ENCODE results near the gene ZNF692.

DNA sequence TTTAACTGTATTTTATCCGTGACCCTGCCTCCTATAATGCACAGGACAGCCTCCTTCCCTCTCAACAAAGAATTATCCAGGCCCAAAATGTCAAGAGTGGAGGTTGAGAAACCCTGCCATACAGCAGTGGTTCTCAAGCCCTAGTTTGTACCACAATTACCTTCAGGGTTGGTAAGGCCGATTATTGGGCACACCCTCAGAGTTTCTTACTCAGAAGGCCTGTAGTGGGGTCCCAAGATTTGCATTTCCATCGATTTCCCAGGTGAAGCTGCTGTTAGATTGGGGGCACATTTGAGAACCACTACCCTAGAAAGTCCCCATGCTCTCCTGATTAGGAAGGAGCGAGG lies 46.8 kb upstream of the ZNF692 start:
- TF ChIP-seq, protein P1, sequence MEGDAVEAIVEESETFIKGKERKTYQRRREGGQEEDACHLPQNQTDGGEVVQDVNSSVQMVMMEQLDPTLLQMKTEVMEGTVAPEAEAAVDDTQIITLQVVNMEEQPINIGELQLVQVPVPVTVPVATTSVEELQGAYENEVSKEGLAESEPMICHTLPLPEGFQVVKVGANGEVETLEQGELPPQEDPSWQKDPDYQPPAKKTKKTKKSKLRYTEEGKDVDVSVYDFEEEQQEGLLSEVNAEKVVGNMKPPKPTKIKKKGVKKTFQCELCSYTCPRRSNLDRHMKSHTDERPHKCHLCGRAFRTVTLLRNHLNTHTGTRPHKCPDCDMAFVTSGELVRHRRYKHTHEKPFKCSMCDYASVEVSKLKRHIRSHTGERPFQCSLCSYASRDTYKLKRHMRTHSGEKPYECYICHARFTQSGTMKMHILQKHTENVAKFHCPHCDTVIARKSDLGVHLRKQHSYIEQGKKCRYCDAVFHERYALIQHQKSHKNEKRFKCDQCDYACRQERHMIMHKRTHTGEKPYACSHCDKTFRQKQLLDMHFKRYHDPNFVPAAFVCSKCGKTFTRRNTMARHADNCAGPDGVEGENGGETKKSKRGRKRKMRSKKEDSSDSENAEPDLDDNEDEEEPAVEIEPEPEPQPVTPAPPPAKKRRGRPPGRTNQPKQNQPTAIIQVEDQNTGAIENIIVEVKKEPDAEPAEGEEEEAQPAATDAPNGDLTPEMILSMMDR (optimal IDR thresholded peaks at IDR 0.05 in 1 of 3, IDR thresholded peaks at IDR 0.05 in 1 of 3, conservative IDR thresholded peaks at IDR 0.05 in 1 of 3; ENCODE audit: extremely low read depth in 1 of 3, insufficient read depth in 2 of 3, low read length in 3 of 3): no peak
- no peak for TF ChIP-seq EZH2 (IDR thresholded peaks at IDR 0.05; ENCODE audit: low read length)

Data from keratinocyte (primary cell).